ENCODE measurements around the gene SDK1.
"Not testable (repeated sequence)": the region's sequence is repeated elsewhere in the genome, so short reads cannot be mapped to it uniquely, and the experiment has no call there.

Gene SDK1

GRCh38 chr7:3678314-3678810 lies 377.3 kb downstream of the SDK1 start:
- DNase-seq (ENCODE audit: low read depth), result no peak

- DNase-seq (ENCODE audit: low read depth), result no peak
Observed at GRCh38 chr7:3682028-3682710, 381.1 kb downstream of the SDK1 start.

GRCh38 chr7:3683546-3684539 lies 382.8 kb downstream of the SDK1 start:
- DNase-seq (ENCODE audit: low read depth), result no peak

GRCh38 chr7:3688071-3688470 lies 387.0 kb downstream of the SDK1 start:
- no peak for DNase-seq (ENCODE audit: low read depth)

- DNase-seq (ENCODE audit: low read depth), result no peak
Observed at GRCh38 chr7:3688842-3689241, 387.8 kb downstream of the SDK1 start.

GRCh38 chr7:3691478-3692158 lies 390.6 kb downstream of the SDK1 start:
- no peak for DNase-seq (ENCODE audit: low read depth)

- no peak for DNase-seq (ENCODE audit: low read depth)
Observed at GRCh38 chr7:3695602-3696001, 394.6 kb downstream of the SDK1 start.

GRCh38 chr7:3696113-3696512 lies 395.1 kb downstream of the SDK1 start:
- no peak for DNase-seq (ENCODE audit: low read depth)

- no peak for DNase-seq (ENCODE audit: low read depth)
Observed at GRCh38 chr7:3697472-3697871, 396.4 kb downstream of the SDK1 start.

GRCh38 chr7:3705258-3705657 lies 404.2 kb downstream of the SDK1 start:
- no peak for DNase-seq (ENCODE audit: low read depth)

GRCh38 chr7:3706091-3706490 lies 405.0 kb downstream of the SDK1 start:
- not testable (repeated sequence) for DNase-seq (ENCODE audit: low read depth)

- DNase-seq (ENCODE audit: low read depth), result no peak
Observed at GRCh38 chr7:3710122-3710521, 409.1 kb downstream of the SDK1 start.

- DNase-seq (ENCODE audit: low read depth), result no peak
Observed at GRCh38 chr7:3710531-3710930, 409.5 kb downstream of the SDK1 start.

- DNase-seq (ENCODE audit: low read depth), result no peak
Observed at GRCh38 chr7:3712841-3713240, 411.8 kb downstream of the SDK1 start.

GRCh38 chr7:3721422-3721821 lies 420.4 kb downstream of the SDK1 start:
- DNase-seq (ENCODE audit: low read depth), result no peak

- DNase-seq (ENCODE audit: low read depth), result no peak
Observed at GRCh38 chr7:3722396-3722922, 421.4 kb downstream of the SDK1 start.

GRCh38 chr7:3725155-3726059 lies 424.4 kb downstream of the SDK1 start:
- no peak for DNase-seq (ENCODE audit: low read depth)

- DNase-seq (ENCODE audit: low read depth), result no peak
Observed at GRCh38 chr7:3730276-3730675, 429.2 kb downstream of the SDK1 start.

- no peak for DNase-seq (ENCODE audit: low read depth)
Observed at GRCh38 chr7:3732395-3733005, 431.4 kb downstream of the SDK1 start.

GRCh38 chr7:3733541-3734140 lies 432.6 kb downstream of the SDK1 start:
- DNase-seq (ENCODE audit: low read depth), result no peak
